Measurements from ENCODE around the gene GPD1L. TPM values are rescaled to one million over a fixed set of nuclear protein-coding genes. Genes with fewer than 3 reads are reported as not detected.

GPD1L gene
- total and polyA plus RNA-seq, 2 donors (not counting 1 experiment from before 2014, with no cell fraction given): 4.7 to 9.3 TPM

DNA sequence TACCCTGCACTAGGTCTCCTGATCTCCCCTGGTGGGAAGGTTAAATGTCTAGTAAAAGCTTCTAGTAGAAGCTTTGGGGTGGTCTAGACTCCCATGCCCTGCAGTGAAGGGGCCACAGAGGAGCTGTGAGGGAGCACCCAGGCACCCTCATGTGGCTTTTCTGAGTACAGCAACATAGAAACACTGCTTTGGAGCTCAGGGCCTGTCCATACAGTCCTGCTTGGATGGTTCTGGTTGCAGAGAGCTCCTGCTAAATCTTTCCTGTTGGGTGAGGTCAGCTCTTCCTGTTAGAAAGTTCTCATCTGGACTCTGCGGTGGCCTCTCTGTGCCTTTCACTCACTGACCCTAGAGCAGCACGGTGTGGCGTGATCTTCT lies 47.8 kb downstream of the GPD1L start:
- ChIA-PET CTCF (interaction anchor here (0.8 to 3.0 kb wide), 10 partner anchors 10 to 632 kb away, joined by 3 to 10 read pairs (median 4); no protein-coding TSS in a partner anchor), POLR2A (no interaction called here)
- Histone ChIP-seq H3K27me3 (replicated peaks in 1 of 4; ENCODE audit: control extremely low read depth in 1 of 4, control insufficient read depth in 3 of 4, insufficient read depth in 4 of 4, low read length in 3 of 4) (no peaks in the 10 kb centered on the region), H2AFZ (ENCODE audit: insufficient read depth, low read depth, low read length, poor library complexity, severe bottlenecking) (no peak overlapping the region), H3K9ac (ENCODE audit: low read length) (no peak overlapping the region), H3K4me3 (ENCODE audit: control extremely low read depth in 1 of 5, extremely low read depth in 1 of 5, insufficient read depth in 1 of 5, low read depth in 2 of 5, low read length in 4 of 5) (no peak overlapping the region), H3K79me2 (ENCODE audit: control insufficient read depth, insufficient read depth, low read length) (no peaks in the 10 kb centered on the region), H3K36me3 (replicated peaks in 1 of 2; ENCODE audit: control extremely low read depth in 1 of 2, control insufficient read depth in 1 of 2, extremely low read depth in 1 of 2, insufficient read depth in 2 of 2, low read length in 1 of 2) (peaks cover 2 to 10% of the 10 kb centered on the region in 2 experiments), H3K9me3 (ENCODE audit: control extremely low read depth in 1 of 3, control insufficient read depth in 2 of 3, insufficient read depth in 1 of 3, low read length in 2 of 3) (no peaks in the 10 kb centered on the region), H3K27ac (ENCODE audit: low read length in 2 of 2) (no peak overlapping the region), H3K4me2 (replicated peaks; ENCODE audit: low read depth, low read length, poor library complexity, severe bottlenecking) (no peak overlapping the region), H4K20me1 (ENCODE audit: control insufficient read depth, insufficient read depth, low read length, poor library complexity, severe bottlenecking) (no peaks in the 10 kb centered on the region), H3K4me1 (ENCODE audit: control insufficient read depth in 2 of 2, insufficient read depth in 2 of 2, low read length in 2 of 2) (no peaks in the 10 kb centered on the region)
- TF ChIP-seq, protein P1, sequence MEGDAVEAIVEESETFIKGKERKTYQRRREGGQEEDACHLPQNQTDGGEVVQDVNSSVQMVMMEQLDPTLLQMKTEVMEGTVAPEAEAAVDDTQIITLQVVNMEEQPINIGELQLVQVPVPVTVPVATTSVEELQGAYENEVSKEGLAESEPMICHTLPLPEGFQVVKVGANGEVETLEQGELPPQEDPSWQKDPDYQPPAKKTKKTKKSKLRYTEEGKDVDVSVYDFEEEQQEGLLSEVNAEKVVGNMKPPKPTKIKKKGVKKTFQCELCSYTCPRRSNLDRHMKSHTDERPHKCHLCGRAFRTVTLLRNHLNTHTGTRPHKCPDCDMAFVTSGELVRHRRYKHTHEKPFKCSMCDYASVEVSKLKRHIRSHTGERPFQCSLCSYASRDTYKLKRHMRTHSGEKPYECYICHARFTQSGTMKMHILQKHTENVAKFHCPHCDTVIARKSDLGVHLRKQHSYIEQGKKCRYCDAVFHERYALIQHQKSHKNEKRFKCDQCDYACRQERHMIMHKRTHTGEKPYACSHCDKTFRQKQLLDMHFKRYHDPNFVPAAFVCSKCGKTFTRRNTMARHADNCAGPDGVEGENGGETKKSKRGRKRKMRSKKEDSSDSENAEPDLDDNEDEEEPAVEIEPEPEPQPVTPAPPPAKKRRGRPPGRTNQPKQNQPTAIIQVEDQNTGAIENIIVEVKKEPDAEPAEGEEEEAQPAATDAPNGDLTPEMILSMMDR (IDR thresholded peaks at IDR 0.05): no peak
- no peak for TF ChIP-seq EZH2 (IDR thresholded peaks at IDR 0.05; ENCODE audit: borderline replicate concordance, insufficient read depth, low read depth, low read length, poor library complexity, severe bottlenecking)
- no CpG with 5 or more reads among the region's 3 CpGs for WGBS (ENCODE audit: insufficient coverage)
- ATAC-seq (ENCODE audit: low read depth) (no peak), DNase-seq (no peak)
- Mint-ChIP-seq H3K9me3 (ENCODE audit: insufficient read depth) (no peaks in the 10 kb centered on the region), H3K27ac (no peak overlapping the region), H3K27me3 (no peaks in the 10 kb centered on the region), H3K4me3 (no peak overlapping the region), H3K4me1 (no peaks in the 10 kb centered on the region)
- intact Hi-C loops (cut with micrococcal nuclease): no loop called here

DNA sequence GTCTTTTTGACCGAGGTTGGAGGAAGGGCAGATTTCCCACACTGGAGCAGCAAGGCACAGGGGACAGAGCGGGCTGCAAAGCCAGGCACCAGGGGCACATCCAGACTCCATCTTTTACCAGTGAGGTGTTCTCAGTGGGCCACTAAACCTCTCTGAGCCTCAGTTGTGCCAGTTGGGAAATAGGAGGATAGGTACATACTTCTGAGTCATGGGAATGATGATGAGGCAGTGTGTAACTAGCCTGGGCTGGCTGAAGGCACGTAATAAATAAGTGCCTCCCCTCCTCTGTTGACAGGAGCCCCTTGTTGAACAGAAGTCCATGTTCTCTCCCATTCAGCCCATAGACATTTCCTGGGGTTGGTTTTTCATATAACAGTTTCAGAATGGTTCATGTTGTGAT lies 48.7 kb downstream of the GPD1L start:
- H3K4me1 ChIP-seq (ENCODE audit: control insufficient read depth in 2 of 2, insufficient read depth in 2 of 2, low read length in 2 of 2): no peaks in the 10 kb centered on the region
- CTCF ChIA-PET: interaction anchor here (0.8 to 3.0 kb wide), 3 partner anchors 11 to 556 kb away, joined by 3 to 10 read pairs (median 5); no protein-coding TSS in a partner anchor
- no peaks in the 10 kb centered on the region for H3K27me3 Mint-ChIP-seq
- H3K79me2 ChIP-seq (ENCODE audit: control insufficient read depth, insufficient read depth, low read length): no peaks in the 10 kb centered on the region
- H3K9me3 Mint-ChIP-seq (ENCODE audit: insufficient read depth): no peaks in the 10 kb centered on the region
- ATAC-seq (ENCODE audit: low read depth) (no peak), DNase-seq (no peak)
- no peaks in the 10 kb centered on the region for H3K27me3 ChIP-seq (replicated peaks in 1 of 4; ENCODE audit: control extremely low read depth in 1 of 4, control insufficient read depth in 3 of 4, insufficient read depth in 4 of 4, low read length in 3 of 4)
- TF ChIP-seq, protein P1 (IDR thresholded peaks at IDR 0.05): no peak
- no peak for TF ChIP-seq EZH2 (IDR thresholded peaks at IDR 0.05; ENCODE audit: borderline replicate concordance, insufficient read depth, low read depth, low read length, poor library complexity, severe bottlenecking)
- H4K20me1 ChIP-seq (ENCODE audit: control insufficient read depth, insufficient read depth, low read length, poor library complexity, severe bottlenecking): no peaks in the 10 kb centered on the region
- H3K27ac ChIP-seq (ENCODE audit: low read length in 2 of 2): no peak overlapping the region
- POLR2A ChIA-PET: no interaction called here
- peaks cover 2 to 13% of the 10 kb centered on the region in 2 experiments for H3K36me3 ChIP-seq (replicated peaks in 1 of 2; ENCODE audit: control extremely low read depth in 1 of 2, control insufficient read depth in 1 of 2, extremely low read depth in 1 of 2, insufficient read depth in 2 of 2, low read length in 1 of 2)
- no peak overlapping the region for H2AFZ ChIP-seq (ENCODE audit: insufficient read depth, low read depth, low read length, poor library complexity, severe bottlenecking)
- intact Hi-C loops (cut with micrococcal nuclease): no loop called here
- no peaks in the 10 kb centered on the region for H3K4me1 Mint-ChIP-seq
- H3K27ac Mint-ChIP-seq: no peak overlapping the region
- no peaks in the 10 kb centered on the region for H3K9me3 ChIP-seq (ENCODE audit: control extremely low read depth in 1 of 3, control insufficient read depth in 2 of 3, insufficient read depth in 1 of 3, low read length in 2 of 3)
- WGBS (ENCODE audit: insufficient coverage): 97% methylated on average over 2 of the region's 3 CpGs
- H3K4me2 ChIP-seq (replicated peaks; ENCODE audit: low read depth, low read length, poor library complexity, severe bottlenecking): no peak overlapping the region
- no peak overlapping the region for H3K9ac ChIP-seq (ENCODE audit: low read length)
- H3K4me3 ChIP-seq (ENCODE audit: control extremely low read depth in 1 of 5, extremely low read depth in 1 of 5, insufficient read depth in 1 of 5, low read depth in 2 of 5, low read length in 4 of 5): no peak overlapping the region
- no peak overlapping the region for H3K4me3 Mint-ChIP-seq
